HepG2 (cell line): ENCODE results near the gene MED23. TPM values are rescaled to one million over a fixed set of nuclear protein-coding genes. Genes with fewer than 3 reads are reported as not detected.
A peak's percentile ranks its signal among the peaks of the same experiment; 100 is the strongest.

Experiments used
- CAMTA2 ChIP-seq: sonication (generic); formaldehyde crosslinking; IDR thresholded peaks from 2 replicates; pipeline ENCODE4 v1.4.0; 2020; ENCODE audit warnings: mild to moderate bottlenecking, missing genetic modification reagents, borderline replicate concordance
- CBX1 ChIP-seq: IDR thresholded peaks from one replicate; pipeline ENCODE4 v1.6.1; 2016; ENCODE audit warnings: antibody characterized with exemption, low read depth
- CCAR2 ChIP-seq: fragments of 200-400 bp; formaldehyde crosslinking; optimal IDR thresholded peaks from 2 replicates; pipeline ENCODE3; 2018; ENCODE audit warnings: low read depth, mild to moderate bottlenecking, low read length, moderate library complexity
- FOSL2 ChIP-seq: sonication (generic); formaldehyde crosslinking; IDR thresholded peaks from 2 replicates; pipeline ENCODE4 v1.4.0; 2020; ENCODE audit warnings: missing genetic modification reagents
- FOXJ3 ChIP-seq: sonication (generic); formaldehyde crosslinking; IDR thresholded peaks from 2 replicates; pipeline ENCODE4 v1.4.0; 2020; ENCODE audit warnings: missing genetic modification reagents, mild to moderate bottlenecking, borderline replicate concordance
- GFI1 ChIP-seq: sonication (generic); formaldehyde crosslinking; IDR thresholded peaks from 2 replicates; pipeline ENCODE4 v1.5.0; 2020; ENCODE audit warnings: missing genetic modification reagents, mild to moderate bottlenecking, borderline replicate concordance
- HOXA5 ChIP-seq: sonication (generic); formaldehyde crosslinking; IDR thresholded peaks from 2 replicates; pipeline ENCODE4 v1.4.0; 2020; ENCODE audit warnings: missing genetic modification reagents
- IKZF4 ChIP-seq: sonication (generic); formaldehyde crosslinking; IDR thresholded peaks from 2 replicates; pipeline ENCODE4 v1.5.1; 2020; ENCODE audit warnings: borderline replicate concordance, mild to moderate bottlenecking, low read depth, missing genetic modification reagents; ENCODE audit errors: not compliant biosample characterization
- KAT7 ChIP-seq: IDR thresholded peaks from 2 replicates; pipeline ENCODE4 v1.6.1; 2018; ENCODE audit warnings: borderline replicate concordance, missing compliant biosample characterization
- NCOA1 ChIP-seq: sonication (generic); formaldehyde crosslinking; IDR thresholded peaks from 2 replicates; pipeline ENCODE4 v1.9.0; 2021; ENCODE audit warnings: missing genetic modification reagents
- NR2C2 ChIP-seq: sonication (generic); formaldehyde crosslinking; IDR thresholded peaks from 2 replicates; pipeline ENCODE4 v1.4.0; 2020; ENCODE audit warnings: missing genetic modification reagents, mild to moderate bottlenecking, moderate library complexity, borderline replicate concordance
- RFXAP ChIP-seq: sonication (generic); formaldehyde crosslinking; IDR thresholded peaks from 2 replicates; pipeline ENCODE4 v1.4.0; 2020; ENCODE audit warnings: missing genetic modification reagents, borderline replicate concordance
- SAP130 ChIP-seq: IDR thresholded peaks from 2 replicates; pipeline ENCODE4 v1.6.1; 2016; ENCODE audit warnings: low read depth
- ZBTB3 ChIP-seq: sonication (generic); formaldehyde crosslinking; IDR thresholded peaks from 2 replicates; pipeline ENCODE4 v1.4.0; 2020; ENCODE audit warnings: low read depth, mild to moderate bottlenecking, moderate library complexity, missing genetic modification reagents, borderline replicate concordance
- ZNF383 ChIP-seq: sonication (generic); formaldehyde crosslinking; IDR thresholded peaks from 2 replicates; pipeline ENCODE4 v1.4.0; 2020; ENCODE audit warnings: missing genetic modification reagents, mild to moderate bottlenecking, borderline replicate concordance
- ZNF549 ChIP-seq: sonication (generic); formaldehyde crosslinking; IDR thresholded peaks from 2 replicates; pipeline ENCODE4 v1.5.0; 2020; ENCODE audit warnings: missing genetic modification reagents
- ZNF570 ChIP-seq: sonication (generic); formaldehyde crosslinking; IDR thresholded peaks from 2 replicates; pipeline ENCODE4 v1.4.0; 2020; ENCODE audit warnings: mild to moderate bottlenecking, missing genetic modification reagents, borderline replicate concordance
- ZNF792 ChIP-seq: IDR thresholded peaks from 2 replicates; pipeline ENCODE4 v1.6.1; 2016
- polyA plus RNA-seq, 8 experiments: library from polyadenylated mRNA; depleted of rRNA in 3 of 8; stranded (reverse) in 7 of 8; unstranded in 1 of 8; fragments of >200 nt; fragmentation: Illumina TruSeq in 4 of 8; extraction: Trizol in 4 of 8; gene quantifications; 2 replicates each; pipeline versions ENCODE4 v1.2.1 to v1.2.3, GENCODE V29; 2011 to 2016; ENCODE audit warnings: low read depth in 4 of 8, missing spikeins in 1 of 8, mixed read lengths in 1 of 8; ENCODE audit not compliant: insufficient read depth in 1 of 8
- total RNA-seq, 5 experiments: library from RNA; depleted of rRNA; stranded (reverse); fragments of >200 nt; fragmentation: Illumina TruSeq; extraction: Trizol; gene quantifications; 2 replicates each; pipeline ENCODE4 v1.2.3, GENCODE V29; 2016; ENCODE audit warnings: low read depth in 1 of 5
- TF ChIP-seq, protein P1 (sequence below): IDR thresholded peaks from 2 replicates; pipeline ENCODE4 v1.6.1; 2012; ENCODE audit warnings: low read depth, low read length, improper control_type of control experiment
- TF ChIP-seq, protein P2 (sequence below), 2 experiments: IDR thresholded peaks; 2 replicates each; pipeline ENCODE4 v1.6.1; 2011 to 2012; ENCODE audit warnings: low read length in 2 of 2, borderline replicate concordance in 1 of 2, low read depth in 1 of 2, mild to moderate bottlenecking in 1 of 2, moderate library complexity in 1 of 2
- TF ChIP-seq, protein P3 (sequence below): sonication (generic); formaldehyde crosslinking; IDR thresholded peaks from 2 replicates; pipeline ENCODE4 v1.8.0; 2022; ENCODE audit warnings: mild to moderate bottlenecking, missing genetic modification reagents

The MED23 gene
- total and polyA plus RNA-seq, 2 of the 13 experiments (the other 11 are each of a cell fraction or from before 2014, with no cell fraction given), result 34.9 to 50.5 TPM

DNA sequence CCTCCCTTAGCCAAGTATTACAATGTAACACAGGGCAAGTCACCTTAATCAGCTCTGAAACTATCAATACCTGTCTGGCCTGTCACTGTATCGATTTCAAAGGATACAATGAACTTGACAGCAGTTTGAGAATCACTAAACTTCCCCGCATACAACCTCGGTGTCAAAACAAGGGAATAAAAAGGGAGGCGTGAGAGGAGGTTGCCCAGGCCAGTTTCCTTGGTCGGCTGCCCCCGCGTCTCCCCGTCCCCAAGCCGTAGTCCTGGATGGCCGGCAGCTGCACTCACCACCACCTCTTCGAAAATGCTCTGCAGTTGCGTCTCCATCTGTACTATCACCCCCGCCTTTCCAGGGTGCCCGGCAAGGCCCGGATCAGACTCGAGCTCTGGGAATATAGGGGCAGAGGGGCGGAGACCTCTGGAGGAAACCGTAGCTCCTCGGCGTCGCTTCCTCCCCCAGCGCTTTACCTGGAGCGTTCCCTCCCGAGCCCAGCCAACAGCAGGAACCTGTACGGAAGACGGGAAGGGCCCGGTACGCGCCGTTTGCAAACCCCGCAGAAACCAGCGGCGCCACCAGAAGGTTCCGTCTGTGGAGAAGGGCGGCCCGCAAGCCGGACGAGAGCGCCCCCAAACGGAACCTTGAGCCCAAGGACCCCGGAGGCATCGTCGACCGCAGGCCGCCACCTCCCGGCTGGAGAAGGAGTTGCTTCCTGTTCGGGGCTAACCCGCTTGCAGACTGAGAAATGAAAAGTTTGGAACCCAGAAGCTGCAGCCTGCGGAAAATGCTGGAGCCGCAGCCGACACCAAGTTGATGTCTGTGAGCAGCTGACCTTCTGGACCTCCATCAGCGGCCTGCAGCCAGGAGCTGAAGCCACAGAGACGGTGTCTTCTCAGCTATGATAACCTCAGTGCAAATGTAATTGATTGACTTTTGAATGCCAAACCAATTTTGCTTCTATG, at the start of gene MED23 (continued):
- TF ChIP-seq ZBTB3 (CRISPR knock-in tag) (peak; percentile 90; the same call in 1 of the 2 replicates), ZNF383 (CRISPR knock-in tag) (peak; percentile 100), IKZF4 (CRISPR knock-in tag) (peak; percentile 89), ZNF792 (CRISPR knock-in tag) (peak; percentile 99), FOXJ3 (CRISPR knock-in tag) (peak; percentile 96), SAP130 (peak; percentile 97), CCAR2 (peak; percentile 99), FOSL2 (CRISPR knock-in tag) (peak; percentile 81), NR2C2 (CRISPR knock-in tag) (peak; percentile 90), GFI1 (CRISPR knock-in tag) (peak; percentile 91), HOXA5 (peak; percentile 99), CBX1 (peak; percentile 100), CAMTA2 (CRISPR knock-in tag) (peak; percentile 95; the same call in 1 of the 2 replicates), RFXAP (CRISPR knock-in tag) (peak; percentile 98), KAT7 (CRISPR knock-in tag) (peak; percentile 99), ZNF570 (CRISPR knock-in tag) (peak; percentile 96; the same call in 1 of the 2 replicates), NCOA1 (CRISPR knock-in tag) (peak; percentile 100), ZNF549 (CRISPR knock-in tag) (peak; percentile 69; the same call in 1 of the 2 replicates)
- TF ChIP-seq, protein P1, sequence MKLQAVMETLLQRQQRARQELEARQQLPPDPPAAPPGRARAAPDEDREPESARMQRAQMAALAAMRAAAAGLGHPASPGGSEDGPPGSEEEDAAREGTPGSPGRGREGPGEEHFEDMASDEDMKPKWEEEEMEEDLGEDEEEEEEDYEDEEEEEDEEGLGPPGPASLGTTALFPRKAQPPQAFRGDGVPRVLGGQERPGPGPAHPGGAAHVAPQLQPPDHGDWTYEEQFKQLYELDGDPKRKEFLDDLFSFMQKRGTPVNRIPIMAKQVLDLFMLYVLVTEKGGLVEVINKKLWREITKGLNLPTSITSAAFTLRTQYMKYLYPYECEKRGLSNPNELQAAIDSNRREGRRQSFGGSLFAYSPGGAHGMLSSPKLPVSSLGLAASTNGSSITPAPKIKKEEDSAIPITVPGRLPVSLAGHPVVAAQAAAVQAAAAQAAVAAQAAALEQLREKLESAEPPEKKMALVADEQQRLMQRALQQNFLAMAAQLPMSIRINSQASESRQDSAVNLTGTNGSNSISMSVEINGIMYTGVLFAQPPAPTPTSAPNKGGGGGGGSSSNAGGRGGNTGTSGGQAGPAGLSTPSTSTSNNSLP, result peak; percentile 77
- TF ChIP-seq, protein P2, sequence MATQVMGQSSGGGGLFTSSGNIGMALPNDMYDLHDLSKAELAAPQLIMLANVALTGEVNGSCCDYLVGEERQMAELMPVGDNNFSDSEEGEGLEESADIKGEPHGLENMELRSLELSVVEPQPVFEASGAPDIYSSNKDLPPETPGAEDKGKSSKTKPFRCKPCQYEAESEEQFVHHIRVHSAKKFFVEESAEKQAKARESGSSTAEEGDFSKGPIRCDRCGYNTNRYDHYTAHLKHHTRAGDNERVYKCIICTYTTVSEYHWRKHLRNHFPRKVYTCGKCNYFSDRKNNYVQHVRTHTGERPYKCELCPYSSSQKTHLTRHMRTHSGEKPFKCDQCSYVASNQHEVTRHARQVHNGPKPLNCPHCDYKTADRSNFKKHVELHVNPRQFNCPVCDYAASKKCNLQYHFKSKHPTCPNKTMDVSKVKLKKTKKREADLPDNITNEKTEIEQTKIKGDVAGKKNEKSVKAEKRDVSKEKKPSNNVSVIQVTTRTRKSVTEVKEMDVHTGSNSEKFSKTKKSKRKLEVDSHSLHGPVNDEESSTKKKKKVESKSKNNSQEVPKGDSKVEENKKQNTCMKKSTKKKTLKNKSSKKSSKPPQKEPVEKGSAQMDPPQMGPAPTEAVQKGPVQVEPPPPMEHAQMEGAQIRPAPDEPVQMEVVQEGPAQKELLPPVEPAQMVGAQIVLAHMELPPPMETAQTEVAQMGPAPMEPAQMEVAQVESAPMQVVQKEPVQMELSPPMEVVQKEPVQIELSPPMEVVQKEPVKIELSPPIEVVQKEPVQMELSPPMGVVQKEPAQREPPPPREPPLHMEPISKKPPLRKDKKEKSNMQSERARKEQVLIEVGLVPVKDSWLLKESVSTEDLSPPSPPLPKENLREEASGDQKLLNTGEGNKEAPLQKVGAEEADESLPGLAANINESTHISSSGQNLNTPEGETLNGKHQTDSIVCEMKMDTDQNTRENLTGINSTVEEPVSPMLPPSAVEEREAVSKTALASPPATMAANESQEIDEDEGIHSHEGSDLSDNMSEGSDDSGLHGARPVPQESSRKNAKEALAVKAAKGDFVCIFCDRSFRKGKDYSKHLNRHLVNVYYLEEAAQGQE (IDR thresholded peaks at IDR 0.05; ENCODE audit: borderline replicate concordance in 1 of 2, low read depth in 1 of 2, low read length in 2 of 2), result peak in 1 of 2 experiments; percentile 77; a peak in 1 of 4 replicates
- TF ChIP-seq, protein P3, sequence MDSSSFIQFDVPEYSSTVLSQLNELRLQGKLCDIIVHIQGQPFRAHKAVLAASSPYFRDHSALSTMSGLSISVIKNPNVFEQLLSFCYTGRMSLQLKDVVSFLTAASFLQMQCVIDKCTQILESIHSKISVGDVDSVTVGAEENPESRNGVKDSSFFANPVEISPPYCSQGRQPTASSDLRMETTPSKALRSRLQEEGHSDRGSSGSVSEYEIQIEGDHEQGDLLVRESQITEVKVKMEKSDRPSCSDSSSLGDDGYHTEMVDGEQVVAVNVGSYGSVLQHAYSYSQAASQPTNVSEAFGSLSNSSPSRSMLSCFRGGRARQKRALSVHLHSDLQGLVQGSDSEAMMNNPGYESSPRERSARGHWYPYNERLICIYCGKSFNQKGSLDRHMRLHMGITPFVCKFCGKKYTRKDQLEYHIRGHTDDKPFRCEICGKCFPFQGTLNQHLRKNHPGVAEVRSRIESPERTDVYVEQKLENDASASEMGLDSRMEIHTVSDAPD (CRISPR knock-in tag), result peak; percentile 94
